Retinal pigment epithelial cell (primary cell): ENCODE data around the gene PAF1.

Experiments used
- DNase-seq: peaks from one replicate; pipeline ENCODE4 v3.0.0-alpha.2; 2010; ENCODE audit warnings: low read depth
- H3K4me3 ChIP-seq: 2 replicates; pipeline ENCODE4 v1.5.1; 2011; ENCODE audit warnings: mild to moderate bottlenecking, low read length, control low read depth, moderate library complexity
- CTCF ChIP-seq: conservative IDR thresholded peaks from 2 replicates; pipeline ENCODE4 v1.5.1; 2011; ENCODE audit warnings: low read depth, low read length, control low read depth, inconsistent platforms

PAF1 gene

GRCh38 chr19:39385629-39386411 lies 5.1 kb downstream of the PAF1 start:
- DNase-seq: no peak
- no peak overlapping the region for H3K4me3 ChIP-seq
- no peak for TF ChIP-seq CTCF

GRCh38 chr19:39384839-39385568 lies 5.9 kb downstream of the PAF1 start:
- TF ChIP-seq CTCF: no peak
- no peak for DNase-seq
- no peak overlapping the region for H3K4me3 ChIP-seq

- no peak for DNase-seq
- H3K4me3 ChIP-seq: no peak overlapping the region
- no peak for TF ChIP-seq CTCF
Measured at GRCh38 chr19:39382991-39383828, 7.7 kb downstream of the PAF1 start.

GRCh38 chr19:39381910-39382611 lies 8.8 kb downstream of the PAF1 start:
- DNase-seq: no peak
- no peak overlapping the region for H3K4me3 ChIP-seq
- no peak for TF ChIP-seq CTCF

- TF ChIP-seq CTCF: no peak
- DNase-seq: no peak
Measured at GRCh38 chr19:39380521-39381502, 10.1 kb downstream of the PAF1 start.

More at GRCh38 chr19:39380521-39381502, 10.1 kb downstream of the PAF1 start:
- H3K4me3 ChIP-seq: no peak overlapping the region
